HG03571 (cell line): ENCODE data around the gene TIMM21.

Experiments used
- ATAC-seq: cut with Tn5 transposase; IDR thresholded peaks from one replicate; pipeline ENCODE4 v1.9.1; 2021; ENCODE audit not compliant: unreplicated experiment

The TIMM21 gene

GRCh38 chr18:74147779-74148542 is at the start of gene TIMM21, which contains the start of gene FBXO15:
TIMM21 (plus strand) TSS chr18:74148523; CDS start chr18:74148809, 286 bp downstream.
FBXO15 (minus strand) TSS chr18:74147834; CDS start chr18:74147785, 49 bp downstream.
- peak; percentile 90 for ATAC-seq

- no peak for ATAC-seq
Measured at GRCh38 chr18:74108460-74108859, 39.9 kb upstream of the TIMM21 start.

GRCh38 chr18:74110149-74110548 is 38.2 kb upstream of the TIMM21 start:
- ATAC-seq, result no peak

GRCh38 chr18:74110976-74111375 is 37.3 kb upstream of the TIMM21 start:
- ATAC-seq, result no peak

- no peak for ATAC-seq
Measured at GRCh38 chr18:74113711-74114110, 34.6 kb upstream of the TIMM21 start.

GRCh38 chr18:74114116-74114515 is 34.2 kb upstream of the TIMM21 start:
- no peak for ATAC-seq

GRCh38 chr18:74115046-74115445 is 33.3 kb upstream of the TIMM21 start:
- ATAC-seq, result no peak

GRCh38 chr18:74116633-74117554 is 31.4 kb upstream of the TIMM21 start:
- no peak for ATAC-seq

GRCh38 chr18:74123200-74123599 is 25.1 kb upstream of the TIMM21 start:
- ATAC-seq, result no peak

GRCh38 chr18:74124642-74125041 is 23.7 kb upstream of the TIMM21 start:
- no peak for ATAC-seq

- no peak for ATAC-seq
Measured at GRCh38 chr18:74126684-74127655, 21.4 kb upstream of the TIMM21 start.

GRCh38 chr18:74128159-74128558 is 20.2 kb upstream of the TIMM21 start:
- ATAC-seq, result no peak

- ATAC-seq, result no peak
Measured at GRCh38 chr18:74131124-74131523, 17.2 kb upstream of the TIMM21 start.

- no peak for ATAC-seq
Measured at GRCh38 chr18:74132201-74132600, 16.1 kb upstream of the TIMM21 start.

GRCh38 chr18:74137920-74138538 is 10.3 kb upstream of the TIMM21 start:
- ATAC-seq, result no peak

- ATAC-seq, result no peak
Measured at GRCh38 chr18:74139411-74139810, 8.9 kb upstream of the TIMM21 start.

- no peak for ATAC-seq
Measured at GRCh38 chr18:74139888-74140287, 8.4 kb upstream of the TIMM21 start.

GRCh38 chr18:74140582-74140981 is 7.7 kb upstream of the TIMM21 start:
- no peak for ATAC-seq

- no peak for ATAC-seq
Measured at GRCh38 chr18:74141667-74142066, 6.7 kb upstream of the TIMM21 start.

- ATAC-seq, result no peak
Measured at GRCh38 chr18:74142252-74142651, 6.1 kb upstream of the TIMM21 start.
